HFFc6 (cell line): ENCODE data around the gene VHLL. TPM values are rescaled to one million over a fixed set of nuclear protein-coding genes. Genes with fewer than 3 reads are reported as not detected.

Source experiments
- DNase-seq: peaks from one replicate; pipeline ENCODE4 v3.0.0-alpha.2; 2018
- H3K27ac Mint-ChIP-seq: 2 replicates; pipeline ENCODE4 v1.8.0; 2020; ENCODE audit warnings: mild to moderate bottlenecking, mixed read lengths
- H3K27me3 Mint-ChIP-seq: 2 replicates; pipeline ENCODE4 v1.8.0; 2021; ENCODE audit warnings: mild to moderate bottlenecking, moderate library complexity, mixed read lengths; ENCODE audit not compliant: insufficient read depth
- H3K36me3 Mint-ChIP-seq: 2 replicates; pipeline ENCODE4 v1.8.0; 2021; ENCODE audit warnings: low read depth, mixed read lengths
- H3K4me1 Mint-ChIP-seq: 2 replicates; pipeline ENCODE4 v1.8.0; 2020; ENCODE audit warnings: low read depth, mixed read lengths
- H3K4me3 Mint-ChIP-seq: 2 replicates; pipeline ENCODE4 v1.8.0; 2020; ENCODE audit warnings: mild to moderate bottlenecking, moderate library complexity, mixed read lengths
- H3K9me3 Mint-ChIP-seq: 2 replicates; pipeline ENCODE4 v1.8.0; 2020; ENCODE audit warnings: mild to moderate bottlenecking, mixed read lengths
- CTCF ChIP-seq: fragments of 200-600 bp; sonication (generic); IDR thresholded peaks from 2 replicates; pipeline ENCODE4 v1.5.0; 2021; ENCODE audit warnings: antibody characterized with exemption, mild to moderate bottlenecking
- total RNA-seq, 6 experiments: library from RNA; stranded (reverse); fragmentation: NEBNext Ultra II Directional; extraction: Animal tissue kit (Norgen Biotek cat#: 25700); gene quantifications; 2 replicates in 1 of 6; 3 replicates in 5 of 6; pipeline ENCODE4 v1.2.3, GENCODE V29; 2021

The VHLL gene
- total RNA-seq, 6 experiments from 2014 or later = not detected

DNA sequence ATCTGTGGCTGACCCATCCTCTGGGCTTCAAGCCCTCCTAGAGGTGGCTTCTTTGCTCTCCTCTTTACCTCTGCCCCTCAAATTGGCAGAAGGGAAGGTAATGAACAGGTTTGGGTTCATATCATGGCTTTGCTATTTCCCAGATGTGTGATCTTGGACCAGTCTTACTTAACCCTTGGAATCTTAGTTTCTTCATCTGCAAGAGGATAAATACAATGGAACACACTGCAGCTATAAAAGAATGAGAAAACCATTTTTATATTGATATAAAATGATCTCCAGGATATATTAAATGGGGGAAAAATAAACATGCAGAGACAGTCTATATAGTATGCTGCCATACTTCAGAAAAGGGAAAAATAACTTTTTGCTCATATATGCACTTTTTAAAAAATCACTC, 9.2 kb downstream of the VHLL start:
- TF ChIP-seq CTCF = no peak
- DNase-seq = no peak
- Mint-ChIP-seq H3K9me3 (no peaks in the 10 kb centered on the region), H3K4me3 (no peak overlapping the region), H3K4me1 (peaks cover 27% of the 10 kb centered on the region), H3K27ac (no peak overlapping the region), H3K36me3 (peaks cover 4% of the 10 kb centered on the region; the same call in 1 of the 2 replicates), H3K27me3 (peaks cover 2% of the 10 kb centered on the region)

DNA sequence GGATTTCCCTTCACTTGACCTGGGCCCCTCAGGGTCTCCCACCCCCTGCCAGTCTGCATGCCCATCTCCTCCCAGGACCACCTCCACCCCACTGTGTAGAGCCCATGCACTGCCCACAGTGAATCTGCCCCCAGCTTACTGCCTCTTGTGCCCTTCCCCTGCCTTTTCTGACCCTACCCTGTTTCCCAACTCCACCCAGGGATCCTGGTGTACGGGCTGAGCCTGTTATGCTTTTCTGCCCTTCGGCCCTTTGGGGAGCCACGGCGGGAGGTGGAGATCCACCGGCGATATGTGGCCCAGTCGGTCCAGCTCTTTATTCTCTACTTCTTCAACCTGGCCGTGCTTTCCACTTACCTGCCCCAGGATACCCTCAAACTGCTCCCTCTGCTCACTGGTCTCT, 13.0 kb downstream of the VHLL start:
- DNase-seq = no peak
- no peak for TF ChIP-seq CTCF
- no peak overlapping the region for H3K4me3 Mint-ChIP-seq
- peaks cover 4% of the 10 kb centered on the region; the same call in 1 of the 2 replicates for H3K36me3 Mint-ChIP-seq
- no peaks in the 10 kb centered on the region for H3K9me3 Mint-ChIP-seq
- H3K27me3 Mint-ChIP-seq = peaks cover 8% of the 10 kb centered on the region
- H3K4me1 Mint-ChIP-seq = peaks cover 32% of the 10 kb centered on the region
- no peak overlapping the region for H3K27ac Mint-ChIP-seq

GRCh38 chr1:156285437-156285836, 13.7 kb downstream of the VHLL start:
- Mint-ChIP-seq H3K9me3 (no peaks in the 10 kb centered on the region), H3K27ac (no peak overlapping the region), H3K27me3 (peaks cover 6% of the 10 kb centered on the region), H3K4me3 (no peak overlapping the region), H3K36me3 (peaks cover 4% of the 10 kb centered on the region; the same call in 1 of the 2 replicates), H3K4me1 (peaks cover 34% of the 10 kb centered on the region)
- no peak for TF ChIP-seq CTCF
- DNase-seq = no peak

DNA sequence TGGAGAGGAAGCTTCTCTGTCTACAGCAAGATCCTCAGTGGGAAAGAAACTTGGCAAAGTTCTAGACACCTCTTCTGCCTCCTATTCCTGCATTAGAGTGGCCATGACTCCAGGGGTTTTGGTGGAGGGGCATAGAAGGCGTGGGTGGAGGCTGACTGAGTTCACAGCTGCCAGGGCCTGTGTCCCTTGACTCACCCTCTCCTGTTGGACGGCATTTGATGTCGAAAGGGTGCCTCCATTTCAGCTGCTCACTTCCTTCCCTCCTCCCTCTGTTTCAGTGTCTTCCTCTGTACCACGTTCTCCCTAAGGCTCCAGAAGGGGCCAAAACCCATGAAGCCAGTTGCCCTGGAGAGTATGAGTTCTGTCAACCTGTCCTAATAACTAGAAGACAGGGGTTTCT, 14.3 kb downstream of the VHLL start:
- H3K4me1 Mint-ChIP-seq = peaks cover 40% of the 10 kb centered on the region
- H3K36me3 Mint-ChIP-seq = peaks cover 2% of the 10 kb centered on the region; the same call in 1 of the 2 replicates
- no peaks in the 10 kb centered on the region for H3K9me3 Mint-ChIP-seq
- peak overlapping the region; percentile 58; the same call in 1 of the 2 replicates for H3K27ac Mint-ChIP-seq
- DNase-seq = no peak
- peak overlapping the region; percentile 90; the same call in 1 of the 2 replicates for H3K4me3 Mint-ChIP-seq
- TF ChIP-seq CTCF = no peak
- H3K27me3 Mint-ChIP-seq = peaks cover 6% of the 10 kb centered on the region

- no peaks in the 10 kb centered on the region for H3K9me3 Mint-ChIP-seq
- TF ChIP-seq CTCF = no peak
- peak within 1 kb of the TSS; percentile 76 for H3K27ac Mint-ChIP-seq
- H3K36me3 Mint-ChIP-seq = no peaks in the 10 kb centered on the region
- DNase-seq = no peak
- peaks cover 6% of the 10 kb centered on the region for H3K27me3 Mint-ChIP-seq
- peaks cover 40% of the 10 kb centered on the region for H3K4me1 Mint-ChIP-seq
- H3K4me3 Mint-ChIP-seq = peak within 1 kb of the TSS; percentile 90
Observed at GRCh38 chr1:156284112-156284511, 15.0 kb downstream of the VHLL start, which contains the start of gene TMEM79. Gene TMEM79 (plus strand): TSS chr1:156284325. CDS start chr1:156285227, 902 bp downstream.

GRCh38 chr1:156283521-156283920, 15.6 kb downstream of the VHLL start:
- H3K9me3 Mint-ChIP-seq = no peaks in the 10 kb centered on the region

More at GRCh38 chr1:156283521-156283920, 15.6 kb downstream of the VHLL start:
- H3K4me1 Mint-ChIP-seq = peaks cover 40% of the 10 kb centered on the region
- H3K36me3 Mint-ChIP-seq = peaks cover 3% of the 10 kb centered on the region
- TF ChIP-seq CTCF = no peak
- H3K27ac Mint-ChIP-seq = peak overlapping the region; percentile 75
- no peak for DNase-seq
- H3K27me3 Mint-ChIP-seq = peaks cover 6% of the 10 kb centered on the region
- peak overlapping the region; percentile 90 for H3K4me3 Mint-ChIP-seq
